ENCODE results near the gene NPIPB13.
"Not testable (repeated sequence)": the region's sequence is repeated elsewhere in the genome, so short reads cannot be mapped to it uniquely, and the experiment has no call there.

Gene NPIPB13

DNA sequence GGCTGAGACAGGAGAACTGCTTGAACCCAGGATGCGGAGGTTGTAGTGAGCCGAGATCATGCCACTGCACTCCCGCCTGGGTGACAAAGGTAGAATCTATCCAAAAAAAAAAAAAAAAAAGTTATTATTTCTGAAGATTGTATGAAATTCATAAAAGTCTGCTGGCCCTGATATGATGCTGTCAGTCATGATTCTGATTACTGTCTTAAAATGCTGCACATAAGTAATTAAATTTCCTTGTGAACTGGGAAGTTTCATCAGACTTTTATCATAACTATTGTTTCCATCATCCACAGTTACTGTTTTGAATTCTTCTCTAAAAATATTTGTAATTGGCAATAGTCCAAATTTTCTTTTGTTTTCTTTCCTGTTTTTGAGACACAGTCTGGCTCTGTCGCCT, at the start of gene NPIPB13:
Gene NPIPB13, minus strand, starts transcription at position 101 of the 400 bp plus-strand sequence. CDS start 2,906 bp downstream, outside the sequence.
- not testable (repeated sequence) for DNase-seq (ENCODE audit: low read depth); H3K4me3 ChIP-seq (ENCODE audit: low read depth, low read length)

DNA sequence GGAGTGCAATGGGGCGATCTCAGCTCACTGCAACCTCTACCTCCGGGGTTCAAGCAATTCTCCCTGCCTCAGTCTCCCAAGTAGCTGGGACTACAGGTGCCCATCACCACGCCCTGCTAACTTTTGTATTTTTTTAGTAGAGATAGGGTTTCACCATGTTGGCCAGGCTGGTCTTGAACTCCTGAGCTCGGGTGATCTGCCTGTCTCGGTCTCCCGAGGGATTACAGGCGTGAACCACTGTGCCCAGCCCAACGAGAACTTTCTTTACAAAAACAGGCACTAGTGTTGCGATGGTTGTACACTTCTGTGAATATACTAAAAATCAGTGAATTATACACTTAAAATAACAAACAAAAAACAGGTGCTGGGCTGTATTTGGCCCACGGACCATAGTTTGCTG, 34.1 kb upstream of the NPIPB13 start:
- H3K4me3 ChIP-seq (ENCODE audit: low read depth, low read length); DNase-seq (ENCODE audit: low read depth): not testable (repeated sequence)

DNA sequence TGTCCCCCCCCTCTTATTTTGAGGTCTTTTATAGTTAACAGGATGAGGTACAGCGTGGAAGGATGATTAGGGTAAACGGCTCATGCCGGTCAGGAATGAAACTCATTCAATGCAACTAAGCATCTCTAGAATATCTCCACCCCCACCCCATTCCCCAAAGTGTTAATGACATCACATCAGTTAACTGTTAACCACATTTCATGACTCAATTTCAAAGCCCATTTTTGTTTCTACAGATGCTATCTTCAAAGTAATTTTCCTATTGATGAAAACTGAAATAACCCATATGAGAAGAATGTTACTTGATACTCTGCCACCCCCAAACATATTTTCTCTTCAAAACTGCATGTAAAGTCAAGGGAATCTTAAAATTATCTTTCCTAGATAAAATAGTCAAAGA, 30.2 kb upstream of the NPIPB13 start:
- not testable (repeated sequence) for H3K4me3 ChIP-seq (ENCODE audit: low read depth, low read length); DNase-seq (ENCODE audit: low read depth)

DNA sequence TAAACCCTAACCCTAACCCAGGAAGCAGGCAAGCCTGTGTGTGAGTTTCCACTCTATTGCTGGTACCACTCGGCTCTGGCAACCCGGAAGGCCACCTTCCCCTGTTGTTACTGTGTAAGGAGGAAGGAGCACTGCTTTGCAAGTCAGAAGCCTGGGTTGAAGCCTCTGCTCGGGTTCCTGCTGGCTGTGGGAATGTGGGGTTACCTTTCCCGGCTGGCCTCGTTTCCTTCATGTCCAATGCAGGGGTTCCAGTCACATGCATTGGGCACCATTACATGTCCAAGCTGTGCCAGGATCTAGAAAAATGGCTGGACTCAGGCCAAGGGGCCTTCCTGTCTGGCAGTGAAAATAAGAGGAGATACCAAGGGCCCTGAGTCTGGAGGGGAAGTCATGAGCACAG, 31.2 kb downstream of the NPIPB13 start:
- H3K4me3 ChIP-seq (ENCODE audit: low read depth, low read length); DNase-seq (ENCODE audit: low read depth): not testable (repeated sequence)

DNA sequence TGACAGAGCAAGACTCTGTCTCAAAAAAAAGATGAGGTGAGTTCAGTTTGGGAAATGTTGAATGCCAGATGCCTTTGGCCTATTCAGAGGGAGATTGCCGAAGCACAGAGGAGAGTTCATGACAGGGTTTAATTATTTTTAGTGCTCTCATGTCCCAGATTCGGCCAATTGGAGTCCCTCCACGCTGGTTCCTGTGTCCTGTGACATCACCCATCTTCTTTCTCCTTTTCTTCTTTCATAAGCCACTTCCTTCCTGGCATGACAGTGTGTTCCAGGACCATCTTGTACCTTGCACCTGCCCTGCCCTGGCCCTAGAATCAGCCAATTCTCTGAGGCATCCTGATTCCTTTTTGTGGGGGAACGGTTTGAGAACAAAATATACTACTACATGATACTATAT, 36.9 kb downstream of the NPIPB13 start:
- DNase-seq (ENCODE audit: low read depth); H3K4me3 ChIP-seq (ENCODE audit: low read depth, low read length): not testable (repeated sequence)

DNA sequence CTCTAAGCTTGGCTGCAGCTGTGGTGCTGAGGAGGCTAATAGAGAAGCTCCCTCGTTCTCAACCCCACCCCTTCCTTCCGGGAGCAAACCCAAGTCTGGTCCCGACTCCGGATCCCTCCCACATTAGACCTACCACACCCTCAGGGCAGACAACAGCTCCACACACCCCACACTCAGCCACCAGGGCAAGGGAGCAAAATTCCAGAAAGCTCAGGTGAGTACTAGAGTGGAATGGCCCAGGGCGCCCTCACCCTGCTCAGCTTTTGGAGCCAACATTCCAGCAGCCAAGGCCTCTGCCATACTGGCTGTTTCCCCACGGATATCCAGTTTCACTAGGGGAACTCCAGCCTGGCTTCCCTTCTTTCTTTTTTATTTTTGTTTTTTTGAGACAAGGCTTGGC, 39.2 kb downstream of the NPIPB13 start:
- not testable (repeated sequence) for DNase-seq (ENCODE audit: low read depth); H3K4me3 ChIP-seq (ENCODE audit: low read depth, low read length)

DNA sequence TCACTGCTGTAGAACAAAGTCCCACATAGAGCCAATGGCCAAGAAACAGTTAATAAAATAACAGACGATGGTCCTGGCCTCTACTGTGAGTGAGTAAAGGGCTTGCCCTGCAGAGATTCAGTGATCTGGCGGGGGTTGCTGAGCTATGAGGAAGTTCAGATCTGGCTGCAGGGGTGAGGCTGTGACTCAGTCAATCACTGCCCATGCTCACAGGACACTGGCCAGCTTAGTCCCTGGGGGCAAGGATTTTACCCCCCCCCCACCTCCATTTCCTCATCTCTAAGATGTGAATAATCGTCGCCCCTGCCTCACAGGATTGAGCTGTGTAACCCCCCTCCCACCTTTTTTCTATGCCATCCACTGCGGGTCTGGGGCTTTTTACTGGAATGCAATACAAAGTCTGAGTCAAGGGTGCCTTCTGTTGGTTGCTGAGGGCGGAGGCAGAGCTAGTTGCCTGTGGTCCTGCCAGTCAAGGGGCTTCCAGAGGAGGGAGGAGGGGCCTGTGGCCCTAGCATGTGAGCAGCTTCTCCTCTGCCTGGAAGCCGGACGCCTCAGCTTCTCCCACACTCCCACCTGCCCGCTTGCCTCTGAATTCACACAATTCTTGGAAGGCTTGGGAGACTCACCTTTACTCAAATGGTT, 41.1 kb downstream of the NPIPB13 start:
- DNase-seq (ENCODE audit: low read depth); H3K4me3 ChIP-seq (ENCODE audit: low read depth, low read length): not testable (repeated sequence)

DNA sequence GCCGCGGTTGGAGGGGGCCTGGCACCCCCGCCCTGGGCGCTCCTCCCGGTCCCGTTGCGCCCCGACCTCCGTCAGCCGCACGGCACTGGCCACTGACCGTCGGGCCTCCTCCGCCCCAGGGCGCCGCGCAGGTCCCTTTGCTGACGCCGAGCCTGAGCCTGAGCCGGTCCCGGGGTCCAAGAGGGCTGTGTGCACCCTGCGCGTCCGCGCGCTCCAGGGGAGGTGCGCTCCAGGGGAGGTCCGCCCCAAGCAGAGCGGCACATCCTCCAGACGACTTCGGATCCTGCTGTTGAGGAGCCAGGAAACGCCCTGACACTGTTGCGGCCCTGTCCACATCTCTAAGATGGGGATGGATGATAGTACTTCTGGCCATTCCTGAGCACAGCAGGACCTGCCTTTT, 42.0 kb downstream of the NPIPB13 start:
- not testable (repeated sequence) for DNase-seq (ENCODE audit: low read depth)
- peak overlapping the region; percentile 43; the same call in 1 of the 2 replicates for H3K4me3 ChIP-seq (ENCODE audit: low read depth, low read length)

DNA sequence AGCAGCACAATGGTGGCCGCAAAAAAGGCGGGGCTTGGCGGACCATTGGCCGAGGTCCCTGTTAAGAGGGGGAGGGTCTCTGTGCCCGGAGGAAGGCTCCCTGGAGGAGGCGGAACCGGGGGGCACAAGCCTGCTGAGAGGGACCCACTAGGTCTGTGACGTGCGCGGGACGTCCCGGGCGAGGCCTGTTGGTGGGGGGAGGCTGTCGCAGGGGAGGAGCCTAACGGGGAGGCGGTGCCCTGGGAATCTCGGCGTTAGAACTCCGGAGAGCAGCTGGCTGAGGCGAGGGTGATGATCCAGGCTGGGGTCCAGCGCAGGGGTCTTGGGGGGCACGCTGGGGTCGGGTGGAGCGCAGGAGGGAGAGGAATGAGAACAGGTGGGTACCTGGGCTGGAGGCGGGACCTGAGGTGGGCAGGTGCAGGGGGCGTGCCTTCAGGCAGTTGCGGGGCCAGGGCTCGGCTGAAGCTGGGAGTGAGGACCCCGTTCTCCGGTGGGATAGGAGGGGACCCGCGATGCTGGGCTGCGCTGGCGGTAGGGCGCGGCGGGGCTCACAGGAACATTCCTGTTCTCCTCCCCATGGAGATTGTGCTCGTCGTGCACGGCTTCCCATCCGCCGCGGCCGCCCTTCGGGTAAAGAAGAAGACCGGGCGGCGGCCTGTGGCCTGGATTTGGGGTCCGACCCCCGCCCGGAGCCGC, 42.6 kb downstream of the NPIPB13 start:
- peak overlapping the region; percentile 43 for H3K4me3 ChIP-seq (ENCODE audit: low read depth, low read length)
- not testable (repeated sequence) for DNase-seq (ENCODE audit: low read depth)

DNA sequence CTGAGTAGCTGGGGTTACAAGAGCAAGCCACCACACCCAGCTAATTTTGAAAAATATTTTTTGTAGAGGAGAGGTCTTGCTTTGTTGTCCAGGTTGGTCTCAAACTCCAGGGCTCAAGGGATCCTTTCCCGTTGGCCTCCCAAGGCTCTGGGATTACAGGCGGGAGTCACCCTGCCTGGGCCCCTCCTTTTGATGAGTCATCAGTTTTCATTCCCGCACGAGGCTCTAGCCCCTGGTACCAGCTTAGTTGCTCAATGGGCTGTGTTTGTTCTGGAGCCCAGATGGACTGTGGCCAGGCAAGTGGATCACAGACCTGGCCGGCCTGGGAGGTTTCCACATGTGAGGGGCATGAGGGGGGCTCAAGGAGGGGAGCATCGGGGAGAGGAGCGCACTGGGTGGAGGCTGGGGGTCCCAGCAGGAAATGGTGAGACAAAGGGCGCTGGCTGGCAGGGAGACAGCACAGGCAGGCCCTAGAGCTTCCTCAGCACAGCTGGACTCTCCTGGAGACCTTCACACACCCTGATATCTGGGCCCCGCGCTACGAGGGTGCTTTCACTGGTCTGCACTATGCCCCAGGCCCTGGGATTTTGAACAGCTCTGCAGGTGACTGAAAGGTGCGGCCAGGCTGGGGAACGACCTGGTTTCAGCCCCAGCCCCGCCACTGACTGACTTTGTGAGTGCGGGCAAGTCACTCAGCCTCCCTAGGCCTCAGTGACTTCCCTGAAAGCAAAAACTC, 48.5 kb downstream of the NPIPB13 start:
- DNase-seq (ENCODE audit: low read depth); H3K4me3 ChIP-seq (ENCODE audit: low read depth, low read length): not testable (repeated sequence)

DNA sequence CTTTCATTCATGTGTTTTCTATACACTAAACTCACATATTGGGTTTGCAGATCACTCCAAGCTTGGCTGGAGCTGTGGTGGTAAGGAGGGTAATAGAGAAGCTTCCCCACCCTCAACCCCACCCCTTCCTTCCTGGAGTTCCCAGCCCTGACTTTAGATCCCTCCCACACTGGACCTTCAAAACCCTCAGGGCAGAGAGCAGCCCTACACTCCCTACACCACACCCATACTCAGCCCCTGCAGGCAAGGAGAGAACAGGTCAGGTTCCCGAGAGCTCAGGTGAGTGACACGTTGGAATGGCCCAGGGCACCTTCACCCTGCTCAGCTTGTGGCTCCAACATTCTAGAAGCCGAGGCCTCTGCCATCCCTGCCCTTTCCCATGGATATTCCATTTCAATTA, 49.2 kb downstream of the NPIPB13 start, which contains the start of gene SULT1A3:
Gene SULT1A3, plus strand, starts transcription at position 207 of the 400 bp plus-strand sequence. CDS start 1,474 bp downstream, outside the sequence.
- not testable (repeated sequence) for H3K4me3 ChIP-seq (ENCODE audit: low read depth, low read length); DNase-seq (ENCODE audit: low read depth)
